ENCODE data around the gene ENPP1.

Gene ENPP1

DNA sequence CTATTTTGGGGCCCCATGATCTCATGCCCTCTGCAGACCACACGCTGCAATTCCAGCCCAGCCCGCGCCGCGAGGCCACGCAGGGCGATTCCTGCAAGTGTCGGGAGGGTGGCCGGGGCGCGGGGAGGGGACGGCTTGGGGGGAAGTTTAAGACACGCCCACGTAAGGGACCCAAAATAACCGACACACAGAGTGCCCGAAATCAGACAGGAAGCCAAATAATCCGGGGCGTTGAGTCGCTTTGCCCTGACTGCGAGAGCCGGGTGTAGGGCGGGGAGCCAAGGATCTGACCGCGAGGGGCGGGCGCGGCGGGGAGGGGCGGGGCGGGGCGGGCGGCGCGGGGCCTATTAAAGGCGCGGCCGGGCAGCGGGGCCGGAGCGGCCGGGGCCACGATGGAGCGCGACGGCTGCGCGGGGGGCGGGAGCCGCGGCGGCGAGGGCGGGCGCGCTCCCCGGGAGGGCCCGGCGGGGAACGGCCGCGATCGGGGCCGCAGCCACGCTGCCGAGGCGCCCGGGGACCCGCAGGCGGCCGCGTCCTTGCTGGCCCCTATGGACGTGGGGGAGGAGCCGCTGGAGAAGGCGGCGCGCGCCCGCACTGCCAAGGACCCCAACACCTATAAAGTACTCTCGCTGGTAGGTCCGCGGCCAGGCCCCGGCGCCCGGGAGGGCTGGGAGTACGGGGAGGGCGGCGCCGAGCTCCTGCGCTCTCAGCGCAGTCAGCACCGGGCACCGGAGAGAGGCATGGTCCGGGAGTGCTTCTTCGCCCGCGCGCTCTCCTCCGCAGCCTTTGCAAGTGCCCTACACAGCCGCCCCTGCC, at the start of gene ENPP1:
Gene ENPP1 (plus strand): TSS at position 377 of the 816 bp plus-strand sequence. CDS start 16 bp downstream, at position 393.
- DNase-seq (ENCODE audit: low read depth): peak; percentile 3

- no peak for DNase-seq (ENCODE audit: low read depth)
Measured at GRCh38 chr6:131758920-131759319, 48.9 kb upstream of the ENPP1 start.

- no peak for DNase-seq (ENCODE audit: low read depth)
Measured at GRCh38 chr6:131761060-131761761, 46.6 kb upstream of the ENPP1 start.

- DNase-seq (ENCODE audit: low read depth): no peak
Measured at GRCh38 chr6:131761762-131762067, 46.1 kb upstream of the ENPP1 start.

GRCh38 chr6:131762984-131763383, 44.8 kb upstream of the ENPP1 start:
- no peak for DNase-seq (ENCODE audit: low read depth)

GRCh38 chr6:131763749-131764148, 44.1 kb upstream of the ENPP1 start:
- no peak for DNase-seq (ENCODE audit: low read depth)

GRCh38 chr6:131764350-131764749, 43.5 kb upstream of the ENPP1 start:
- DNase-seq (ENCODE audit: low read depth): no peak

DNA sequence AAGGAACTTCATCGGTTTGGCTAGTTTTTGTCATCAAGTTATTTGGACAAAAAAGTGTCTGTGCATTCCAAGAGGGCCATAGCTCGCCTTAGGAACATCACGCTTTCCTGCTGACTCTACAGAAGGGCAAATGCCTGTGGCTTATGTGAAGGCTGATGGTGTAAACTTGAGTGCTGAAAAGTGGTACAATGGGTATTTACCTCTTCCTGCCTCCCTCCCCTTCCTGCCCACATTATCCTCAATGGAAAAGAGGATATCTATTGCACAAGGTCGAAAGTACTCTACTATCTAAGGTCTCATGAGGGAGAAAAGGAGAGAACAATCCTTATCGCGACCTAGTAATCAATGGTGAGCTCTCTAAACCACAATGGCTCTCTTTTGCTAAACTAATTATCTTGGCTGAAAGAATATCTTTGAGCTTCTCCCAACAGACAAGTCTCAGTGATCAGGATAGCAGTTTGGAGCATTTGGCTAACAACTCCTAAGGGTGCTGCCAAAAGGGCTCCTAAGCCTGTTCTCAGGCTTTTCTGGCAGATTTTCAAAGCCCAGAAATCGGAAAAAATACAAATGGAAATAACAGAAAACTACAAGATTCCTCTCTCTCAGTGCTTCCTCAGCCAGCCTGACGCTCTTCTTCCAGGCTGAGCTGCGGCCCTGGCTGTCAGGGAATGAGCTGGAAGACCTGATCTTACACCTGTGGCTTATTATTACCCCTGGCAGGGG, 42.6 kb upstream of the ENPP1 start:
- DNase-seq (ENCODE audit: low read depth): no peak

GRCh38 chr6:131765804-131766135, 42.0 kb upstream of the ENPP1 start:
- no peak for DNase-seq (ENCODE audit: low read depth)

DNA sequence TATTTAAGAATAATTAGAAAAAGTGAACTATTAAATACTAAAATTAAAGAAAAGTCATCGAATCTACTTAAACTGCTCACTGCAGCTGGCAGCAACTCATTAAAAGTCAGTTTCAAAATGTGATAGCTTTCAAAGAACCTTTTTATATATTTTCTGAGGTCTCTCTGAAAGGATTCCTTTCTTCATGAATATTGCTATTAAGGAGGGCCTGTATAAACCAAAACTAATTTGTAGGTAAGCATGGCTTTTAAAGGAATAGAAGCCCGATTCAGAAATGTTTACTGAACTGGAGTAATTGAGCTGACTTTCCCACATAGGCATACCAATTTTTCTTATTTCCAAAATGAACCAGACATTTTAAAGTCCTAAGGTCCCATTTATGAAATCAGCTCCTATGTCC, 41.2 kb upstream of the ENPP1 start:
- no peak for DNase-seq (ENCODE audit: low read depth)

DNA sequence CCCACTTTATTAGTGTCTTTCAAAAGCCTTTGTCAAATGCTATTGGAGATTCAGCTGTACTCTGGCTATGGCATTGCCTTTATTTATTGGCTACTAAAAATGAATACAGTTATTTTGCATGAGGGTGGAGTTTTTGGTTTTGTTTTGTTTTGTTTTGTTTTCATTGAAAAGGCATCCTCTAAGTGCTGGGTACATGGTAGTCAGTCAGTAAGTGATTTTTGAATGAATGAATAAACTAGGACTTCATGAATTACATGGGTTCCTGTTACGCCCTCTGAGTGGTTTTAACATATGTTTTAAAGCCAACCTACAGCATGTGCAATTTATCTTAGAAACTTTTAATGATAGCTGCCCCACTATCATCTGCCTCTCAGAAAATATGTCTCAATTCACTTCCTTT, 38.9 kb upstream of the ENPP1 start:
- DNase-seq (ENCODE audit: low read depth): no peak

- no peak for DNase-seq (ENCODE audit: low read depth)
Measured at GRCh38 chr6:131769385-131770141, 38.3 kb upstream of the ENPP1 start.

DNA sequence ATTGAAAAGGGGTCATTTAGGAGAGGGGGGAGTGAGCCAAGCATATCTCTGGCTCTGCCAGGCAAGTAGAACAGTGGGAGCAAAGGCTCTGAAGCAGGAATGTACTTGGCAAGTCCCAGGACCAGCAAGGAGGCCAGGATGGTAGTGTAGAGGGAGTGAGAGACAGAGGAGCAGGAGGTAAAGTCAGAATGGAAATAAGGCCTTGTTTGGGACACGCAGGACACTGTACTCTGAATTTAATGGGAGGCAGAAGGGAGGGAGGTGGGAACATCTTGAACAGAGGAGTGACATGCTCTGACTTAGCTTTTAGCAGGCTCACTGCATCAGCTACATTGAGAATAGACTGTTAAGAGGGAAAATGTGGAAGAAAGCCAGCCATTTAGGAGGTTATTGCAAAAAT, 37.0 kb upstream of the ENPP1 start:
- no peak for DNase-seq (ENCODE audit: low read depth)

- DNase-seq (ENCODE audit: low read depth): no peak
Measured at GRCh38 chr6:131773284-131773950, 34.4 kb upstream of the ENPP1 start.

GRCh38 chr6:131775886-131776285, 31.9 kb upstream of the ENPP1 start:
- DNase-seq (ENCODE audit: low read depth): no peak

DNA sequence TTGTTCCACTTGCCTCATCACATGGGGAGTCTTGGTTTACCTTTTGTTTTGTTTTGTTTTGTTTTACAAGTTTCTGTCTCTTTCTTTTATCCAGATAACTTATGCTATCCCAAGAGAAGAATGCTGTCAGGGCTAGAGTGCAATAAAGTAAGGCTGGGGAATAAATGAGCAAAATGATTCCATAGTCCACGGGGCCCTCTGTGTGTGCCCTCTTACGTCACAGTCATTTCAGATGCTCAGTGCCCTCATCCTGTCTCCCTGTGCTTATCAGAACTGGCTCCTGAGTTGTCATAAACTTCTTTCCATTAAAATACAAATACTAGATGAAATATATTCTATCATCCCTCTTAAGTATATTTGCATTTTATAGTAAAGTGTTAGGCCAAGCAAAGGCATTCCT, 30.8 kb upstream of the ENPP1 start:
- DNase-seq (ENCODE audit: low read depth): no peak

- DNase-seq (ENCODE audit: low read depth): no peak
Measured at GRCh38 chr6:131778169-131778568, 29.7 kb upstream of the ENPP1 start.

GRCh38 chr6:131779304-131779703, 28.5 kb upstream of the ENPP1 start:
- no peak for DNase-seq (ENCODE audit: low read depth)

DNA sequence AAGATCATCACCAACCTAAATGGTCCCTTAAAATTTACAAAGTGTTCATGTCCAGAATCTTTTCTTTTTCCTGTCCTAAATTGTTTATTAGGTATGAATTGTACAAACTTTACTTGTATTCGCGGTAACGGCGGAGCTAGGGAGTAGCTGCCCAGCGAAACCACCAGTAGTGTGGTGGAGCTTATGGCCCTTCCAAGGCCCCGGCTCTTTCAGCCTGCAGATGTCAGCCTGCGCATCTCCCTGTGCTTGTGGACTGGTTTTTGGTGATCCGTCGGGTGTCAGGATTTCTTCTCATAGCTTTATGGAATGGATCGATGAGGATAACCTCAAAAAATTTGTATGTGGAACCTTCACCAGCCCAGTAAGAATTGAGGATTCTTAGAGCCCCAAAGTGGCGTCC, 27.2 kb upstream of the ENPP1 start:
- DNase-seq (ENCODE audit: low read depth): no peak

- DNase-seq (ENCODE audit: low read depth): no peak
Measured at GRCh38 chr6:131781687-131782086, 26.1 kb upstream of the ENPP1 start.

DNA sequence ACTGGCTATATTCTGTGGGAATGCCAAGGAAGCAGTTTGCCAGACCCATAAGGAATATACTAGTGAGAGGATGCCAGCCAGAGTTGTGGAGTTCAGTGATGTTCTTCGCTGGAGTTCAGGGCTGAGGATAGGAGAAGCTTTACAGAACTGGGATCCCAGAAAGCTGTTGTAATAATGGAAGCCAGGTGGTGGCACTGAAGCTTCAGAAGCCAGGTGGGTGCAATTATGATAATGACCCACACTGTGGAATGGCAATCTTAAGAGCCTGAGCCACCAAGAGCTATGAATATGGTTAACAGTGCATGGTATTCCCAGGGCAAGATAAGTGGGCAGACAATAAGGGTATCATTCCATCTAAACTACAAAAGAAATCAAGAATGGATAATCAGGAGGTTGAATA, 25.1 kb upstream of the ENPP1 start:
- DNase-seq (ENCODE audit: low read depth): no peak

- no peak for DNase-seq (ENCODE audit: low read depth)
Measured at GRCh38 chr6:131784561-131784960, 23.3 kb upstream of the ENPP1 start.
